Muscle of arm (tissue), 14 donors: Measurements from ENCODE around the gene HLA-G. TPM values are rescaled to one million over a fixed set of nuclear protein-coding genes. Genes with fewer than 3 reads are reported as not detected.
"Not testable (repeated sequence)": the region's sequence is repeated elsewhere in the genome, so short reads cannot be mapped to it uniquely, and the experiment has no call there.

ENCODE experiments used
- DNase-seq: peaks from one replicate; pipeline ENCODE4 v3.0.0-alpha.2; 2013
- long read RNA-seq, 11 donors: transcript quantifications; one replicate each; lab custom pipeline, GENCODE V29; 2026
- polyA plus RNA-seq, 12 donors: library from polyadenylated mRNA; unstranded; fragments of 120-200 nt; gene quantifications; one replicate each; pipeline ENCODE4 v1.2.1, GENCODE V29; 2013; ENCODE audit not compliant: insufficient read length in 12 of 12

Gene HLA-G
- 10 to 100 TPM in 1 of 12 donors, 1 to 10 TPM in 8, under 1 TPM in 1, not detected in 2; 0.63 to 10.2 (median 5.4) TPM for polyA plus RNA-seq
- long read RNA-seq, donor 1 = 0 reads
- long read RNA-seq, donor 2 = 0 reads
- long read RNA-seq, donor 3 = 0 reads
- long read RNA-seq, donor 4 = 0 reads
- long read RNA-seq, donor 5 = 0 reads
- long read RNA-seq, donor 6 = 0 reads
- long read RNA-seq, donor 7 = 0 reads
- long read RNA-seq, donor 8 = 0 reads
- long read RNA-seq, donor 9 = 0 reads
- long read RNA-seq, donor 10 = 0 reads
- long read RNA-seq, donor 11 = 0 reads

- no peak for DNase-seq
Observed at GRCh38 chr6:29827579-29828470, at the start of gene HLA-G. HLA-G (plus strand) TSS chr6:29827825; CDS start chr6:29827845, 20 bp downstream.

DNA sequence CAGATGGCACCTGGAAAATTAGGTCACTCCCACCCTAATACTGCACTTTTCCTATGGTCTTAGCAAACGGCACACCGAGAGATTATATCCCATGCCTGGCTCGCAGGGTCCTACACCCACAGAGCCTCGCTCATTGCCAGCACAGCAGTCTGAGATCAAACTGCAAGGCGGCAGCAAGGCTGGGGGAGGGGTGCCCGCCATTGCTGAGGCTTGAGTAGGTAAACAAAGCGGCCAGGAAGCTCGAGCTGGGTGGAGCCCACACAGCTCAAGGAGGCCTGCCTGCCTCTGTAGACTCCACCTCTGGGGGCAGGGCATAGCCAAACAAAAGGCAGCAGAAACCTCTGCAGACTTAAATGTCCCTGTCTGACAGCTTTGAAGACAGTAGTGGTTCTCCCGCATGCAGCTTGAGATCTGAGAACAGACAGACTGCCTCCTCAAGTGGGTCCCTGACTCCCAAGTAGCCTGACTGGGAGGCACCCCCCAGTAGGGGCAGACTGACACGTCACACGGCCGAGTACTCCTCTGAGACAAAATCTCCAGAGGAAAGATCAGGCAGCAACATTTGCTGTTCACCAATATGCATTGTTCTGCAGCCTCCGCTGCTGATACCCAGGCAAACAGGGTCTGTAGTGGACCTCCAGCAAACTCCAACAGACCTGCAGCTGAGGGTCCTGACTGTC is 47.5 kb upstream of the HLA-G start:
- not testable (repeated sequence) for DNase-seq

GRCh38 chr6:29789176-29789575 is 38.4 kb upstream of the HLA-G start:
- DNase-seq = no peak

- no peak for DNase-seq
Observed at GRCh38 chr6:29790626-29791025, 37.0 kb upstream of the HLA-G start.

- DNase-seq = no peak
Observed at GRCh38 chr6:29791162-29791561, 36.5 kb upstream of the HLA-G start.

- DNase-seq = no peak
Observed at GRCh38 chr6:29791786-29792122, 35.9 kb upstream of the HLA-G start.

GRCh38 chr6:29792123-29793035 is 35.2 kb upstream of the HLA-G start:
- DNase-seq = peak; percentile 15

DNA sequence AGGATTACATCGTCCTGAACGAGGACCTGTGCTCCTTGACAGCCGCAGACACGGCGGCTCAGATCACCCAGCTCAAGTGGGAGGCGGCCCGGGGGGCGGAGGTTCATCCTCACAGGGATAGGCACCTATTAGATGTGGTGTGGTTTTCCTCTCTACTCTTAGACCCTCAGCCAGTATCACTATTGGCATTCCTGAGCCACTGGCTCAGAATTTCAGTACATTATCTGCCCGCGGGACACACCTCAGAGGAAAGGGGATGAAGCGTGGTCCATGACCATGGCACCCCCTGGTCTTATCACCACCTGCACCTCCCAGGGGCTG is 34.6 kb upstream of the HLA-G start:
- DNase-seq = no peak

DNA sequence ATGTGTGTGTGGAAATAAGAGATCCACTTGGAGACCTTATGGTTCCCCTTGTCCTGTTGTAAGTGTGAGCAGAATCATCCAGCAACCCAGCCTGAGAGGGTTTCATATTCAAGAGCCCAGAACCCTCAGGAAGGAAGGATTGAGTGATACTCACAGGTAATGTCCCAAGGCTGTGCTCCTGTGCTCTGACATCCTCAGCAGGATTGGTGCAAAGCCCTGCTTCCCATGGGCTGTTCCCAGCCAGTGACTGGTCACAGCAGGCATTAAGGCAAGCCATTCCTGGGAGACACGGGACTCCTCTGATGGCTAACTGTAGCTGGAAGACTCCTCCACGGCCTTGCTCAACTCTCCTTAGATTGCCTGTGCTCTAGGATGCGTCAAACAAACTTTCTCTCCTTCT is 33.8 kb upstream of the HLA-G start:
- DNase-seq = no peak

DNA sequence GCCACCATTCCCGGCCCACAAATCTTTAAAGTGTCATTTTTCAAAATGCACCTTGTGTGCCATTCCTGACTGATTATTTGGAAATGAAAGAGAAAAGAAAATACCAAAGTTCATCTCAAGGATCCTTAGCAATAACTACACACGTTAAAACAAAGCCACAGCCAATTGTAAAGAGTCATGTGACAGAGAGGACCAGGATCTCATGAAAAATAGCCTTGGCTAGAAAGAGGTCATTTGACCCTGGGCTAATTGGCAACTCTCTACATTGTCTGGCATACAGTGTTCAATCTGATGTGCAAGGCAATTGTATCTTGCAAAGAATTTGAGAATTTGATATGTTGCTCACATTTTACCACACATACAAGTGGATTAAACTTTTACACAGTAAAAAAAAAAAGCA is 31.6 kb upstream of the HLA-G start:
- no peak for DNase-seq

DNA sequence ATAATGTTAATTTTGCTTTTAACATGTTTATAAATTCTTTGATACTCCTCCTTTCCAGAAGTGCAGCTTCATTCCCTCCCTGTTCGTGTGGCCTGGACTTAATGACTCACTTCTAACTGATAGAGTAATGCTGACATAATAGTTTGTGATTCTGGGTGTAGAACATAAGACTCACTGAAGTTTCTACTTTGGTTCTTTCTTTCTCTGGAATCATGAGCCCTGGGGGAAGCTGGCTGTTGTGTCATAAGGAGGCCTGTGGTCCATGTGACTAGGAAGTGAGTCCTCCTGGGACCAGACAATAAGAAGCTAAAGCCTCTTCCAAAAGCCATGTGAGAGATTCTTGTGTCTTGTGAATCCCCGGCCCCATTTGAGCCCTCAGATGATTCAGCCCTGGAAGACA is 30.5 kb upstream of the HLA-G start:
- DNase-seq = no peak

DNA sequence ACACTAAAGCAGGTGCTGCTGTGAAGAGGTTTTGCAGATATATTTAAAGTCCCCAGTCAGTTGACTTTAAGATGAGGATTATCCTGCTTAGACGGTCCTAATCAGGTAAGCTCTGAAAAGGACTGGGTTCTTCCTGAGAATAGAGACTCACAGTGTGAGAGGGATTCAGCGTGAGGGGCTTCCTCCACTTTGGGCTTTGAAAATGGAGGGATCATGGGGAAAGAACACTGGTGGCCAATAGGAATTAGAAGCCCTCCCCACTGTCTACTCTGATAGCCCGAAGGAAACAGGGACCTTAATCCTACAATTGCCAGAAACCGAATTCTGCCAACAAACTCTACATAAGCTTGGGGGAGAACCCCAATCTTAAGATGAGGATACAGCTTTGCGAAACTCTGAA is 29.7 kb upstream of the HLA-G start:
- DNase-seq = no peak

GRCh38 chr6:29800254-29800653 is 27.4 kb upstream of the HLA-G start:
- no peak for DNase-seq

GRCh38 chr6:29806387-29806786 is 21.2 kb upstream of the HLA-G start:
- DNase-seq = no peak

- peak; percentile 2 for DNase-seq
Observed at GRCh38 chr6:29809249-29809648, 18.4 kb upstream of the HLA-G start.

GRCh38 chr6:29810371-29810770 is 17.3 kb upstream of the HLA-G start:
- no peak for DNase-seq

GRCh38 chr6:29811377-29811776 is 16.2 kb upstream of the HLA-G start:
- DNase-seq = no peak

DNA sequence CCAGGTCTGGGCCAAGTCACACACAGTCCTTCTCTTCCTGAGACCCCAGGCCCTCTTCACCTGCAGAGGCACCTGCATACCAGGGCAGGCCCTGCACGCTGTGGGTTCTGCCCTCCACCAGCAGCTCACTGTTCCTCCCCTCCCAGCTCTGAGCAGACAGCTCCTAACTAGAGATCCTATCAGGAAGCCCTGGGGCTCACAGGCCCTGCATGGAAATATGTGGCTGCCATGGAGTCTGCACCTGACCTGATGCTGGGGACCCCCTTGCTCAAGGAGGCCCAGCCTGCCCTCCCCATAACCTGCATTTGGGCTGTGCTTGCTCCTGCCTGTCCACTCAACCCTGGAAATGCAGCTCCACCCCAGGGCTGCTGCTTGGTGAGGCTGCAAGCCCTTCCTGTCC is 14.6 kb upstream of the HLA-G start:
- DNase-seq = no peak

GRCh38 chr6:29813809-29814208 is 13.8 kb upstream of the HLA-G start:
- DNase-seq = no peak

DNA sequence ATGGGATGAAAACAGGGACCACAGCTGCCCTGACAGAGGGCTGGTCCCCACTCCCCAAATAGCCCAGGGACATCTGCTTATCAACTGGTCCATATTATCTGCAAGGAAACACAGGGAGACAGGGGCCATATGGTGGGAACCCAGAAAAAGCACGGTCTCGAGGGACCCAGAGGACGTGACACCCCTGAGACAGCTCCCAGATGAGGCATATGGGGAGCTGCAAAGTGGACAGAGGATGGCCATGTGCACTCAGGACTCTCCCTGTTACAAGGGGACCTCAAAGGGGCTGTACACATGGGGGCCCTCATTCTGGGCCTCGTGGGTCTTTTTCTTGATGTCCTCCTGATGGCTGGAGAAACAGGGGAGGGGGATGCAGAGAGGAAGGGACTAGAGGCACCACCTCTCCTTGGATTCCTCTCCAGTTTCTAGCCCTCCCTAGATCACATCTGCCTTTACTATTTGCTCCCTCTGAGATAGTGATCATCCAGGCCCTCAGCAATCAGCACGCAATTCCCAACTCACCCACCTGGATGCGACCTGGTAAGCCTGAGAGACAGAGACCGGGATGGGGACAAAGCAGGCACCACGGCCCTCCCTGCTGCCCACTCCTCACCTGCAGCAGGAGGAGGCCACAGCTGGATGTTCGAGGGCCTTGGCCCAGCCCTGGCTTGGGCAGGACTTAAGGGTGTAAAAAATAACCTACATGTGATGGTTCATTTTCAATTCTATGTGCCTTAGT is 13.1 kb upstream of the HLA-G start:
- DNase-seq = no peak

GRCh38 chr6:29815118-29815750 is 12.4 kb upstream of the HLA-G start:
- DNase-seq = no peak
